ENCODE measurements around the gene KRTAP10-8. TPM values are rescaled to one million over a fixed set of nuclear protein-coding genes. Genes with fewer than 3 reads are reported as not detected.
A peak's percentile ranks its signal among the peaks of the same experiment; 100 is the strongest.

The KRTAP10-8 gene
- total and polyA plus RNA-seq, 2 of the 4 experiments (the other 2 are of a cell fraction): not detected

- Histone ChIP-seq H3K27ac (ENCODE audit: insufficient read depth, low read length) (no peak overlapping the region), H3K18ac (ENCODE audit: low read depth, low read length) (no peak overlapping the region), H4K91ac (ENCODE audit: insufficient read depth, low read depth, low read length) (no peak overlapping the region), H3K4ac (ENCODE audit: low read depth, low read length) (no peak overlapping the region), H2BK20ac (ENCODE audit: low read depth, low read length) (no peak overlapping the region), H2BK5ac (ENCODE audit: low read depth, low read length, poor library complexity, severe bottlenecking) (no peak overlapping the region), H3K9me3 (ENCODE audit: control insufficient read depth, insufficient read depth, low read length) (no peaks in the 10 kb centered on the region), H3K9ac (ENCODE audit: low read depth, low read length) (no peak overlapping the region), H3K27me3 (ENCODE audit: control insufficient read depth, insufficient read depth, low read length) (peaks cover 4% of the 10 kb centered on the region; the same call in 1 of the 2 replicates), H2AK9ac (replicated peaks; ENCODE audit: low read depth, low read length, poor library complexity) (no peak overlapping the region), H3K14ac (replicated peaks; ENCODE audit: low read depth, low read length) (no peak overlapping the region), H4K8ac (ENCODE audit: low read depth in 2 of 2, low read length in 2 of 2) (no peak overlapping the region), H3K79me1 (ENCODE audit: low read depth in 1 of 2, low read length in 2 of 2) (no peaks in the 10 kb centered on the region), H3K4me3 (ENCODE audit: insufficient read depth, low read depth, low read length) (no peak overlapping the region), H2AFZ (replicated peaks; ENCODE audit: low read length, poor library complexity) (peak overlapping the region; percentile 56), H3K9me1 (ENCODE audit: insufficient read depth, low read length) (no peaks in the 10 kb centered on the region), H2AK5ac (ENCODE audit: low read depth, low read length) (no peak overlapping the region), H4K20me1 (ENCODE audit: insufficient read depth, low read length) (no peaks in the 10 kb centered on the region), H3K4me1 (ENCODE audit: control insufficient read depth, insufficient read depth, low read length) (no peaks in the 10 kb centered on the region), H4K5ac (ENCODE audit: low read depth, low read length) (no peak overlapping the region), H2BK120ac (ENCODE audit: low read depth, low read length) (no peak overlapping the region), H3K23ac (ENCODE audit: low read depth, low read length) (no peak overlapping the region), H3K56ac (ENCODE audit: extremely low read depth, insufficient read depth, low read length) (no peak overlapping the region), H3K4me2 (ENCODE audit: low read depth, low read length) (no peak overlapping the region), H3K36me3 (ENCODE audit: control insufficient read depth, insufficient read depth, low read length) (no peaks in the 10 kb centered on the region), H2BK15ac (ENCODE audit: low read depth, low read length) (no peak overlapping the region)
- ATAC-seq (ENCODE audit: low read depth) (no peak), DNase-seq (no peak)
- dilution Hi-C loops (cut with HindIII; ENCODE audit: low sequenced_read_pairs, unreplicated experiment): no loop called here
- intact Hi-C loops (cut with micrococcal nuclease): no loop called here
- in situ Hi-C loops (cut with MboI; ENCODE audit: low sequenced_read_pairs): no loop called here
- BruUV-seq (replicated peaks): no TSS peak
- no peak for TF ChIP-seq ELK1 (IDR thresholded peaks at IDR 0.05; ENCODE audit: borderline replicate concordance, low read depth, low read length)
- no peak for TF ChIP-seq CHD1 (IDR thresholded peaks at IDR 0.05; ENCODE audit: low read depth, low read length)
- TF ChIP-seq NFE2L2 (IDR thresholded peaks at IDR 0.05; ENCODE audit: low read depth, low read length): no peak
- TF ChIP-seq MXI1 (IDR thresholded peaks at IDR 0.05; ENCODE audit: borderline replicate concordance, low read depth, low read length): no peak
- TF ChIP-seq POLR2A (IDR thresholded peaks at IDR 0.05; ENCODE audit: low read depth, low read length): no peak
- no peak for TF ChIP-seq RCOR1 (IDR thresholded peaks at IDR 0.05; ENCODE audit: insufficient replicate concordance, low read length)
- no peak for TF ChIP-seq RFX5 (IDR thresholded peaks at IDR 0.05; ENCODE audit: low read depth, low read length)
- TF ChIP-seq CTCF (conservative IDR thresholded peaks at IDR 0.05; ENCODE audit: low read depth, low read length): no peak
- no peak for TF ChIP-seq MAFK (IDR thresholded peaks at IDR 0.05; ENCODE audit: low read depth, low read length)
- no peak for TF ChIP-seq MAZ (IDR thresholded peaks at IDR 0.05; ENCODE audit: borderline replicate concordance, low read depth, low read length)
- TF ChIP-seq SMC3 (IDR thresholded peaks at IDR 0.05; ENCODE audit: low read depth, low read length): no peak
- TF ChIP-seq BHLHE40 (IDR thresholded peaks at IDR 0.05; ENCODE audit: low read depth, low read length): no peak
- POLR2A ChIA-PET (ENCODE audit: unreplicated experiment): no interaction called here
- WGBS, 2 experiments (ENCODE audit: extremely low coverage in 2 of 2, insufficient read length in 1 of 2): 65% methylated on average over 7 of the region's 12 CpGs; no CpG with 5 or more reads in 1 of the 2 experiments
- CTCF ChIA-PET: interaction anchor here (0.7 kb wide), 1 partner anchor 47 kb away, joined by 5 read pairs; no protein-coding TSS in a partner anchor
Measured at GRCh38 chr21:44594406-44594916, 17.4 kb upstream of the KRTAP10-8 start.

Measured in IMR-90 (cell line).